Gastrocnemius medialis (tissue), 4 donors: Measurements from ENCODE around the gene PPP3CA. TPM values are rescaled to one million over a fixed set of nuclear protein-coding genes. Genes with fewer than 3 reads are reported as not detected.
A peak's percentile ranks its signal among the peaks of the same experiment; 100 is the strongest.

Experiments
- ATAC-seq, 2 donors: fragments of 150-250 bp; one replicate each; pipeline ENCODE4 v1.9.1; 2016
- DNase-seq, 2 donors: peaks; one replicate each; pipeline ENCODE4 v3.0.0-alpha.2; 2019
- H3K27ac ChIP-seq, 4 donors: fragments of 200-600 bp; sonication (generic); 1 replicate in 1 of 4; 2 replicates in 3 of 4; pipeline ENCODE4 v1.5.1; 2016 to 2018; ENCODE audit warnings: mild to moderate bottlenecking in 2 of 4, moderate library complexity in 1 of 4
- H3K27me3 ChIP-seq, 3 donors: fragments of 200-600 bp; sonication (generic) in 2 of 3; 1 replicate in 1 of 3; 2 replicates in 2 of 3; pipeline versions ENCODE4 v1.5.1 to v1.6.0; 2016 to 2019; ENCODE audit warnings: mild to moderate bottlenecking in 1 of 3, moderate library complexity in 1 of 3
- H3K36me3 ChIP-seq, 2 donors: fragments of 200-600 bp; sonication (generic) in 1 of 2; one replicate each; pipeline ENCODE4 v1.5.1; 2017 to 2018
- H3K4me1 ChIP-seq, 2 donors: fragments of 200-600 bp; sonication (generic) in 1 of 2; one replicate each; pipeline ENCODE4 v1.5.1; 2016 to 2017; ENCODE audit warnings: mild to moderate bottlenecking in 2 of 2
- H3K4me3 ChIP-seq, 4 donors: fragments of 200-600 bp; sonication (generic) in 3 of 4; 1 replicate in 1 of 4; 2 replicates in 3 of 4; pipeline ENCODE4 v1.5.1; 2016 to 2019; ENCODE audit warnings: mild to moderate bottlenecking in 2 of 4
- H3K9me3 ChIP-seq, 3 donors: fragments of 200-600 bp; sonication (generic) in 2 of 3; 1 replicate in 1 of 3; 2 replicates in 2 of 3; pipeline ENCODE4 v1.5.1; 2016 to 2019
- CTCF ChIP-seq, 5 experiments: fragments of 450-650 bp in 3 of 5; fragments of 200-600 bp in 2 of 5; sonication (generic) in 2 of 5; IDR thresholded peaks in 4 of 5; conservative IDR thresholded peaks in 1 of 5; 1 replicate in 4 of 5; 2 replicates in 1 of 5; pipeline ENCODE4 v1.5.1; 2016 to 2019; ENCODE audit warnings: antibody characterized with exemption in 5 of 5, mild to moderate bottlenecking in 3 of 5, moderate library complexity in 3 of 5
- POLR2A ChIP-seq, 2 donors: fragments of 450-650 bp; IDR thresholded peaks; one replicate each; pipeline ENCODE4 v1.6.1; 2017; ENCODE audit warnings: antibody characterized with exemption in 2 of 2, mild to moderate bottlenecking in 2 of 2, moderate library complexity in 2 of 2
- in situ Hi-C, 4 donors: fragments of 200-750 bp; cut with MboI; loops; one replicate each; pipeline versions ENCODE4 v1.15.0 to v1.8.0; 2017; ENCODE audit warnings: low sequenced_read_pairs in 4 of 4
- intact Hi-C: fragments of 100-400 bp; cut with DNase I; formaldehyde crosslinking; loops from one replicate; pipeline ENCODE4 v1.15.1; 2023; ENCODE audit warnings: low total_unique reads
- total RNA-seq, 4 donors: library from RNA; depleted of rRNA; stranded (reverse); fragments of >200 nt; gene quantifications; one replicate each; pipeline versions ENCODE4 v1.1.0 to v1.2.3, GENCODE V29; 2016

Gene PPP3CA
- total RNA-seq, 4 donors from 2014 or later = 25.1 to 30.3 (median 26.7) TPM

DNA sequence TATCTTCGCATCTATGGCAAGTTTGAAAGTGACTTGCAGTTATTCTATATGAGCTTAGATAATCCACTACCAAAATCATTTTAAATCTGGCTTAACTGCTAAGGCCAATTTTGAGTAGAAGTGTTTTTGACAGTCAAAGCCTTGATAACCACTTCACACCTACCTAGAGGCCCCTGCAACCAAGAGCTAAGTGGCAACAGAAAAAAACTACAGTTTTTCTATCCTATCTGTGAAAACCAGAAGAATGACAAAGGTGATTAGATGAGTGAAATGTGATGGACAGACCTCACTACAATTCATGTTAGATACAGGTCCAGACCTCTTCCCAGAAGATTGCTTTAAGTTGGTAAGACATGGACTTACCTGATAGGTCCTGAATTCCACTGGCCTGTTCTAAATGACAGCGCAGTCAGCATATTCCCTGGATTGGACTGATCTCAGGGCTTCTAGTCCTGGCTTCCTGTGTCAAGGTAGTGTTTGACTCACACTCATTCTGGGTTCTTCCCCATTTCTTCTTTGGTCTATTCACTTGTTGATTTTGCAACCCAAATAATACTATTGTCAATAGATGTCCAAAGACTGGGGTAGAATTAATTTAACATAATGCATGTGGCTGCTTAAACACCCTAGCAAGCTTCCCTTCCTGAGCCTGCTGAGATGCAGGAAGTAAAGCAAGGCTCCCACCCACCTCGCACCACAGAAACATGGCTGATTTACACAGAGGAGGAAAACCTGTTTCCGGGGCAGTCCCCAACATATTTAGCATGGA, 65.1 kb downstream of the PPP3CA start:
- TF ChIP-seq POLR2A (IDR thresholded peaks at IDR 0.05) = no peak
- no peak for DNase-seq
- no peak overlapping the region for H3K27ac ChIP-seq
- no peaks in the 10 kb centered on the region for H3K9me3 ChIP-seq
- no peak for ATAC-seq
- intact Hi-C loops (no loop called here), in situ Hi-C loops (no loop called here)
- no peaks in the 10 kb centered on the region for H3K36me3 ChIP-seq
- no peak overlapping the region for H3K4me3 ChIP-seq
- peaks cover 16 to 43% of the 10 kb centered on the region in 2 donors for H3K4me1 ChIP-seq
- no peaks in the 10 kb centered on the region for H3K27me3 ChIP-seq

GRCh38 chr4:101280866-101281600, 66.3 kb downstream of the PPP3CA start:
- no peak overlapping the region for H3K4me3 ChIP-seq
- no peak for DNase-seq
- no peak overlapping the region for H3K27ac ChIP-seq
- TF ChIP-seq CTCF (IDR thresholded peaks at IDR 0.05 in 4 of 5, conservative IDR thresholded peaks at IDR 0.05 in 1 of 5) = no peak
- peaks cover 16 to 41% of the 10 kb centered on the region in 2 donors for H3K4me1 ChIP-seq
- H3K27me3 ChIP-seq = no peaks in the 10 kb centered on the region
- no peaks in the 10 kb centered on the region for H3K36me3 ChIP-seq
- in situ Hi-C loops (no loop called here), intact Hi-C loops (no loop called here)
- no peaks in the 10 kb centered on the region for H3K9me3 ChIP-seq
- ATAC-seq = no peak

GRCh38 chr4:101279377-101279871, 67.9 kb downstream of the PPP3CA start:
- in situ Hi-C loops = no loop called here
- Histone ChIP-seq H3K4me3 (no peak overlapping the region), H3K27me3 (no peaks in the 10 kb centered on the region), H3K27ac (no peak overlapping the region), H3K9me3 (no peaks in the 10 kb centered on the region), H3K4me1 (peaks cover 16 to 41% of the 10 kb centered on the region in 2 donors), H3K36me3 (no peaks in the 10 kb centered on the region)
- TF ChIP-seq CTCF (IDR thresholded peaks at IDR 0.05 in 4 of 5, conservative IDR thresholded peaks at IDR 0.05 in 1 of 5) (no peak), POLR2A (IDR thresholded peaks at IDR 0.05) (peak in 1 of 2 donors; percentile 11)
- DNase-seq (peak; percentile 14 to 18), ATAC-seq (peak; percentile 42 to 65)
- intact Hi-C loops = no loop called here

DNA sequence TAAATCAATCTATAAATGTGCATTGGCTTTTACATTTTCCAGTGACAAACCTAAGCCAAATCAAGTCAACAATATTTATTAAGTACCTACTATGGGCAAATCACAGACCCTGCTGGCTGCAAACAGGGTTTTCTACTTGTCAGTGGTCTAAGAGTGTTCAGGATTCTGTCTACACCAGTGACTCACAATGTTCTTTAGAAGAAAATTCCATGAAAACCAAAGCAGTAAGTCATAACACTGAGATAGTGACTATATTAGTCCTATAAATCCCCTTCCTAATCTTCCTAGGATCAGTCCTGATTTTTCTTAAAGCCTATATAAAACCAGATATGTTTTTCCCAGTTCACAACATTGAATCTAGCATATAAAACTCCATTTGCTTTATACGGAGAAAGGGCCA, 69.7 kb downstream of the PPP3CA start:
- no peaks in the 10 kb centered on the region for H3K27me3 ChIP-seq
- H3K27ac ChIP-seq = no peak overlapping the region
- TF ChIP-seq POLR2A (IDR thresholded peaks at IDR 0.05) (no peak), CTCF (IDR thresholded peaks at IDR 0.05 in 4 of 5, conservative IDR thresholded peaks at IDR 0.05 in 1 of 5) (no peak)
- peaks cover 16 to 41% of the 10 kb centered on the region in 2 donors for H3K4me1 ChIP-seq
- DNase-seq (no peak), ATAC-seq (no peak)
- H3K9me3 ChIP-seq = no peaks in the 10 kb centered on the region
- intact Hi-C loops (no loop called here), in situ Hi-C loops (no loop called here)
- H3K36me3 ChIP-seq = no peaks in the 10 kb centered on the region
- no peak overlapping the region for H3K4me3 ChIP-seq

DNA sequence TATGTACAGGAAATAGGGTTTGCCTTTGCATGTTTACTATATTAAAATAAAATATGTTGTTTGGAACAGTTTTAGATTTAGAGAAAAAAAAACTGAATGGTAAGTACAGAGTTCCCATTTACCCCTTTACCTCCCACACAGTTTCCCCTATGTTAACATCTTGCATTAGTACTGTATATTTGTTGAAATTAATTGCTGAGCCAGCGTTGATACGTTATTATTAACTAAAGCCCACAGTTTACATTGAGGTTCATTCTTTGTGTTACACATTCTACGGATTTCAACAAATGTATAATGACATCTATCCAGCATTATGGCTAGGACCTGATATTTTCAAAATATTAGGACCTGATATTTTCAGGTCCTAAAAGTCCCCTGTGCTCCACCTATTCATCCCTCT, 70.7 kb downstream of the PPP3CA start:
- peaks cover 16 to 39% of the 10 kb centered on the region in 2 donors for H3K4me1 ChIP-seq

More for the DNA sequence above, 70.7 kb downstream of the PPP3CA start:
- Histone ChIP-seq H3K4me3 (no peak overlapping the region), H3K9me3 (no peaks in the 10 kb centered on the region), H3K27ac (no peak overlapping the region), H3K36me3 (no peaks in the 10 kb centered on the region), H3K27me3 (no peaks in the 10 kb centered on the region)
- no peak for TF ChIP-seq CTCF (IDR thresholded peaks at IDR 0.05 in 4 of 5, conservative IDR thresholded peaks at IDR 0.05 in 1 of 5)
- TF ChIP-seq POLR2A (IDR thresholded peaks at IDR 0.05) = no peak
- in situ Hi-C loops (no loop called here), intact Hi-C loops (no loop called here)
- no peak for ATAC-seq
- no peak for DNase-seq
